NCI-H446 treated with DMSO at 0.1 percent for 48 hours (cell line): ENCODE measurements around the gene DLK1.

Experiments used
- DNase-seq: peaks from one replicate; lab custom pipeline; 2025; lab: John Stamatoyannopoulos, UW

Gene DLK1

DNA sequence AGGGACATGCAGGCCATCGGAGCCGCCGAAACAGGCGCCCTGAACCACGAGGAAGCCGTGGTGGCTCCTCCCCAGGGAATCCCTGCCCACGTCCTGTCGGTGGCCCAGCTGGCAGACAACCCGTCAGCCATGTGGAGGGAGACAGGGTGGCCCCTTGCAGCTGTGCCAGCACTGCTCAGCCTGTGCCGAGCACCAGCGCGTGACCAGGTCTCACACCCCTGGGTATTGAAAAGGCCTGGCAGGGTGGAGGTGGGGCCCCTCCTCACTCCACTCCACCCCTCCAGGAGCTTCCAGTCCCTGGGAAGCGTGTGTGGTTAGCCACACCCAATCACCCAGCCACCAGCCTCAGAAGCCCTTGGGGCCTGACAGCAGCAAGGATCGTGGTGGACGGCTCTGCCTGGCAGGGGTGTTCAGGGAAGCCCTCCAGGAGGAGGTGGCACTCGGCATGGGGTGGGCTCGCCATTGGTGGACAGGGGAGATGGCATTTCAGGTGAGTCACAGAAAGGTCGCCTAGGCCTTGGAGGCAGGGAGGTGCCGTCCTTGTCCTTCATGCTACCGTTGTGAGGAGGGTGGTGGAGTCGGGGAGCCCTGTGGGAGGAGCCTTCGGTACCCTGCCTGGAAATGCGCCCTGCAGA, 12.3 kb upstream of the DLK1 start:
- DNase-seq, result no peak

DNA sequence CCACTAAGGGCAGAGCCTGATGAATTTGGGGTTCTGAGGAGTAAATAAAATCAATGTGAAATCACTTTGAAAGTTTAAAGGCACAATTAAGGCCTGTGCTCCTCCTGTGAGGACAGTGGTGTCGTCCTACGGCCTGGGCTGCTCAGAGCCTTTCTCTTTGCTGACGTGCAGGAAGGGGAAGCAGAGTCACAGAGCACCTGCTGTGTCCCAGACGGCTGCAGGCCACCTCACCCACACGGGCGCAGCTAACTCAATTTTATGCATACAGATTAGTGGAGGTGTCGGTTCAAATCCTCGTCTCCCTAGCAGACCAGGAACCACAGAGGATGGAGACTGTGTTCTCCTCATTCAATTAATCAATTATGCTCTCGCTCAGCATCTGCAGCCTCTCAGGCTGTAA, 11.4 kb upstream of the DLK1 start:
- no peak for DNase-seq

DNA sequence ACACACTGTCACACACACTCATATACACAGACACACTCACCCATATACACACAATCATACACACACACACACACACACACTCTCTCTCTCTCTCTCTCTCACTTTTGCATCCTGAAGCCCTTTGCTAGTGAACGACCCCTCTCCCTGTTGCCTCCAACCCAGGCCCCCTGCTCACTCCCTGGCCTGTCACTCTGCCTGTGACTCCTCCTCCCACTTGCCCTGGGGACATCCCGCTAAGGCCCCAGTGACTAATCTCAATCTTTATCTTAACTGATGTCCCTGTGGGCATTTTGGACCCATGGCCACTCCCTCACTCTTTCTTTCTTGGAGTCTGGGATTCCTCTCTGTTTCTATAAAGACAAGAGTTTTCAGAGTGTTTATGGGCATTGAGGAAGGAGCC, 10.9 kb upstream of the DLK1 start:
- no peak for DNase-seq

DNA sequence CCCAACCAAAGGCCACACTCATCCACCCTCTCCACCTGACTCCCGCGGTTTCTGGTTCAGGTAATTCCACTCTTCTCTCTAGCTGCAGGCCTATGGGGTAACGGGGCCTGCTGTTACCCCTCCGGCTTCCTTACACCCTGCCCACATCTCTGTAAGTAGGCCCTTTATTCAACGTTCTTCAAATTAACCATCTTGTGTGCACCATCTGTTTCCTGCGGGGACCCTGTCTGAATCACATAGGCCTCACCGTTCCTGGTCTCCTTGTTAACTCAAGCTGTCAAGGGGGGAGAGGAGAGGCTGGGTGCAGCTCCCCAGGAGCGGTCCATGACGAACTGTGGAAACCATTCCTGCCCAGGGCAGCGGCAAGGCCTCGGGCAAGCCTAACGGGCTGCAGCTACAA, 9.3 kb upstream of the DLK1 start:
- DNase-seq, result no peak

DNA sequence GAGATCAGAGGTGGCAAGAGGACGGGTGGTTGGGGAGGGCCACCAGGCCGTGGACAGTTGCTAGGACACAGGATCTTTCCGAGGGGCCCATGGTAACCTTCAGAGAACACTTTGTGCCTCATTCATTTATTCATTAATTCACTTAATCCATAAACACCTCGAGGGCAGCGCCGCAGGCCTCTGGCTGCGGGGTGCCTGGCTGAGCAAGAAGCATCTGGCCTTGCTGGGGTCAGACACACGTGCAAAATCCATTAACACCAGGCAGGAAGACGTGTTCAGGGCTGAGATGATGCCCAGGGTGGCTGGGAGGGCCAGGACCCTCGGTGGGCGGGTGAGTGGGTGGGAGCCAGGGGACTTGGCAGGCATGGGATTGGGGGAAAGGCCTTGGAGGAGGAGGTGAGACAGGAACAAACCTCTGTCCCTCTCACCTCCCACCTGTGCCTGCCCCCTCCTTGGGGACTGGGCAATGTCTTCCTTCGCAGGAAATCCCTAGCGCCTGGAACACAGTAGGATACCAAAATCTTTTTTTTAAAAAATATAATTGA, 6.6 kb upstream of the DLK1 start:
- no peak for DNase-seq

DNA sequence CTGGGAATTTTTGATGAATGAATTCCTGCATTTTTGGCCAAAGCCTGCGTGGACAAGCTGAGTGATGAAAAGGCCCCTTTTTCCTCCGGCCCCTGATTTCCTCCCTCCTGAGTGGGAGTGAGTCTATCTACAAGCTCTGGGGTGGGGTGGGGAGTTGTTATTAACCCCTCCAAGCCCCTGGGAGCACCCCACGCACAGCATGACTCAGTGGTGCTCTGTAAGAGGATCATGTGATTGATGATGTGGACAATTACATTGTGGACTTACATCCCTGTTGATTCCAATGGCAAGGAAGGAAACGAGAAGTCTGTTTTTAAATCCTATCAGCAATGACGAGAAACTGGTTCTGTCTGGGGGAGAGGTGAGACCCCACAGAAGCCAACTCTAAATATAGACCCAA, 5.1 kb upstream of the DLK1 start:
- no peak for DNase-seq

DNA sequence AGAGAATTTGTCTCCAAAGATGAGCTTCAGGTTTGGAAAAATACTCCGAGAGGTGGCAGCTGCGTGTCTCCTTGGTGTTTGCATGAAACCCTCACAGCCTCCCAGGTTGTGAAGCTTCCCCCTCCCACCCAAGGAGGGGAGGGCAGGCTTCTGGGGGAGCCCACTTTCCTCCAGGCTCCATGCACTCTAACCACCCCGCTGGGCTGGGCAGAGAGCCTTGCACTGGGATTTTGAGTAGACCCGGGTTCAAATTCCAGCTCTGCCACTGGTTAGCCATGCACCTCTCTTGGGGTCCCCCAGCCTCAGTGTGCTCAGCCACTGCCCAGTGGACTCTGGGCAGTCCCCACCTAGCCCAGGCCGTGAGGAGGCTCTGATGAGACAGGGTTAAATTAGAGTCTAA, 4.3 kb upstream of the DLK1 start:
- no peak for DNase-seq

DNA sequence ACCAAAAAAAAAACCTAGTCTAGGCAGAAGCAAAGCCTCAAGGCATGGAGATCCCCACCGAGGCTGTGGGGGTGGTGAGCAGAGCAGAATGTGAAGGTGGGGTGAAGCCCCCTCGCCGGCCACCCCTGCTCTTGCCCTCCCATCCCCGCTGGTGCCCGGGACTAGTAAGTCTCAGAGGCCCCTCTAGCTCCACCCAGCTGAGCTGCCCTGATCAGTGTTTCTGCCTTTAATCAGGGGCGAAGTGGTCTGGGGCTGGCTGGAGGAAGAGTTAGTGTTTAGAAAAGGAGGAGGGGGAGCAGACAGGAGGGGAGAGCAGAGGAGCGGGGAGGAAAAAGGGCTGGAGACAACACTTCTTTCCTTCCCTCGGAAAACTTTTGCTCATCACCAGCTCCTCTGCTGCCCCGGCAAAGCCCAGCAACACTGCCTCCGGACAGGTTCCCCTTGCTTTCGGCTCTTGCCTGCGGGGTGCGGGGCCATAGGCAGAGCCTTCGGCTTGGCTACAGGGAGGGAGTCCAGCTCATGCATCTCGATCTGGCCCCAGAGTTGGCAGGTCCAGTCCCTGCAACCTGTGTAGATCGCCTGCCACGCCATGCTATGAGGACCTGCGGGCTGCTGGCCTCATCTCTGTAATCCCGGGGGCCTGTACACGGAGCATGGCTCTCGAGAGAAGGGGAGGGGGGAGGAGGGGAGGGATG, 3.4 kb upstream of the DLK1 start:
- DNase-seq, result no peak

DNA sequence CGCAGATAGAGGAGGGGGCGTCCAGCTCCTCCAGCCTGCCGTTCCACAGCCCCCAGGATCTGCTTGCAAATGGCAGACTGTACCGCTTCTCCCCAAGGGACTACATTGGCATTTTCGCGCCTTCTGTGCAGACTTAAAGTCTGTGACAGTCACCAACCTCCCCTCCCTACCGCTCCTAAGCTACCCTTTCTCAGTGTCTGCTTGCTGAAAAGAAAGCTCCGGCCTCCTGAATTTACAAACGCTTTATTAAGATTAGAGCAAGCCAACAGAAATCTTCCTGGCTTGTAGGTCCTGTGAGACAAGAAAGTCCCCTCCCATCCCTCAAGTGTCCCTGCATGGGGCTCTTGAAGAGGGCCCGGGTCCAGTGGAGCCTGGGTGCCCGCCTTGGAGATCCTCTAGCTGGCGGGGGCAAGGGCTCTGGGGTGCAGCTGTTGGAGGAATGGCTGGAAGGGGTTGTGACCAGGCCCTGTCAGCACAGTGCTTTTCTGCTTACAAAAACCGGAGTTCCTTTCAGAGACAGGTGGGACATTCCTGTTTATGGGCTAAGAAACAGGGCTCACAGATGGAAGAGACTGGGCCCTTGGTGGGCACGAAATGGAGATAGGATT, 2.8 kb upstream of the DLK1 start:
- DNase-seq, result no peak

DNA sequence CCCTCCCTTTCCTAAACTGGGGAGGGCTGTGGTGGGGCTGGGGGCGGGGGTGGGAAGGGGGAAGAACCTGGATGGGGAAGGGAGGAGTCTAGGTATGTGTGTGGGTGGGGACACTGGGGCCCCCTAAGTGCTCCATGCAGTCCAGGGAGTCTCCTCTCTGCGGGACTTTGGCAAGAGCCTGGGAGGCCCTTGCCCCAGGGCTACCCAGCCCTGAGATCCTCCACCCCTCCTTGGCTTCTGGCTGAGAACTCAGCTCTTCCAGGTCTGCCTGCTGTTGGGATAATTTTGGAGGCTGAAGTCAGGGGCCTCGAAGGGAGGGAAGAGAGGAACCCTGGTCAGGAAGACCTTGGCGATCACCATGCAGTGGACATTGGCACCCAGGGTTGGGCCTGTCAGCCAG, 2.2 kb upstream of the DLK1 start:
- DNase-seq, result no peak

DNA sequence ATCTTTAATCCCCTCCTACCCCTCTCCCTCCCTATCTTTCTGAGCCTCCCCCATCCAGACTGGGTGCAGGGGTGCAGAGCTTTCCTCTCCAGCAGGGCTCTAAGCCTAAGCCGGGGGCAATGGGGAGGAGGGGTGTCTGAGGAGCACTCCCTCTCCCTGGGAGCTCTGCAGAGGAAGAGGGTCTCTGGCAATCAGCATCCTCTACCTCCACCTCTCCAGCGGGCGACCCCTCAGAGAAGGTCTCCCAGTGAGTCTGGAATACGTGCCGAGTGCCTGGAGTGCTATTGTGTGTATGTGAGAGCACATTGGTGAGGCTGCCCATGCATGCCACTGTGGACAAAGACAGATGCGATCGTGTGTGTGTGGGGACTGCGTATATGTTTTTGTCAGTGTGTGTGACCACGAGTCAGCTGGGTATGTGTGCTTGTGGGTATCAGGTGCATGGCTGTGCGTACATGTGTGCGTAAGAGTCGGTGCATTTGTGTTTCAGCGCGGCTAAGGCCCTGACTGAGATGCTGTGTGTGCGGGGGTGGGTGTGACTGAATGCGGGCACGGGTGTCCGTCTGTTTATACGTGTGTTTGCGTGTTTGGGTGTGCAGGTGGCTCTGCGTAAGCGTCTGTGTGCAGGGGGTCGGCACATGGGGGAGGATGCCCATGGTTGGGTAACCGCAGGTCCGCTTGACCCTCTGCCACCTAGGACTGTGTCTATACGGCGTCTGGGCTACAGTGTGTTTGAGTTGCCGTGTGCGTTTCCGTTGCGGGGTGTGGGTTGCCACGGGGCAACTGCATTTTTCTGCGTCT, 905 bp upstream of the DLK1 start:
- DNase-seq, result no peak

DNA sequence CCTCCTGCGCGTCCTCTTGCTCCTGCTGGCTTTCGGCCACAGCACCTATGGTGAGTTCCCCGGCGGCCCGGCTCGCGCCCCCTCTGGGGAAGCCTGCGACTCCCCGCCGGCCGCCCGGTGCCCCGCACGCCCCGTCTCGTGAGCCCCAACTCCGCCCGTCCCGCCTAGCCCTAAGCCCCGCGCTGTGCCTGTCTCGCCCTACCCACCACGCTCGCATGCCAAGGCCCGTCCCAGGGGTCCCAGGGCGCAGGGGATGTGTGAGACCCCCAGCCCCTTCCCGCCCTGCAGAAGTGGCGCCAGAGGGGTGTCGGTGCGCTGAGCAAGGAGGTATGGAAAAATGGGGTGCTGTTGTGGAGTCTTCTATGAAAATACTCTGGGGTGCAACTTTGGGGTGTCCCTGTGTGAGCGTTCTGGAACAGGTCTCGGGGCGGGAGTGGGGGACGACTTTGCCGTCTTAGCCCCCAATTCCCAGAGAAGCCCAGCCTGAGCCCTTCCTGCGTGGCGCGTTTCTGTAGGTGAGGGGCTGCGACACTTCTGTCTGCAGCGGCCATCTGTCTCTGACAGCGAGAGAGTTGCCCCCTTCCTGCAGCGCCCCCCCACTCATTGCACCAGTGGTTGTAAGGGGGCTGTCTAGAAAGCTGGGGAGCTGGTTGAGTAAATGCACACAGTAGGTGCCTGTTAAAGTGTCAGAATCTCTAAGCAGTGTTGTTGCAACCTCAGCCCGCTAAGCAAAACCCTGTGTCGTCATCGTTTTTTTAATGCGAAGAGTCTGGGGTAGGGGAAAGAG, 587 bp downstream of the DLK1 start:
- DNase-seq, result no peak

DNA sequence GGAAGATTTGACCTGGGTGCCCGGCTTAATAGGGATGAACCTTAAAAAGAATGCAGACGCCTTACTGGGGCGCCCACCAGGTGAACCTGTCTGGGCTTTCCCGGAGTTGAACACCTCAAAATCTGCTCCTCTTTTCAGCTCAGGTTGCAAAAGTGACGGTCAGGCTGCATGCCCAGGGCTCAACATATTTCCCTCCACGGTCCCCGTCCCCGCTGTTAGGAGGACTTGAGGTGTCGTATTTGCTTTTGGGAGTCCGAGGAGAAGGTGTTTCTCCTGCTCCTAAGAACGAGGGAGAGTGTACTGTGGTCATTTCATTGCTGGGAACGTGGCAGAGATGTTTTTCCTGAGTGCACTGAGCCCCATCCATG, 1.2 kb downstream of the DLK1 start:
- DNase-seq, result no peak

DNA sequence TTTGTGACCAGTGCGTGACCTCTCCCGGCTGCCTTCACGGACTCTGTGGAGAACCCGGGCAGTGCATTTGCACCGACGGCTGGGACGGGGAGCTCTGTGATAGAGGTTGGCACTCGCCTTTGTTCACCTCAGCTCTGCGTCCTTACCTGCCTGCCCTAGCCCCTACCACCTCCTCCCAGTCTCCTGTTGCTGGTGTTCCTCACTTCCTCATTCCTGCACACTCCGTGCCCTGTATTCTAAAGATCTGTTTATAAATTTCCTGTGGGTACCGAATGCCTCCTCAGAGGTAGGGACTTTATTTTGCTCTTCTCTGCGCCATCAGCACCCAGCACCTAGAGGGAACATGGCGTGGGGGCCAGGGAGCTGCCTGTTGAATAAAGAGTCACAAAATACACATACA, 2.3 kb downstream of the DLK1 start:
- DNase-seq, result no peak

DNA sequence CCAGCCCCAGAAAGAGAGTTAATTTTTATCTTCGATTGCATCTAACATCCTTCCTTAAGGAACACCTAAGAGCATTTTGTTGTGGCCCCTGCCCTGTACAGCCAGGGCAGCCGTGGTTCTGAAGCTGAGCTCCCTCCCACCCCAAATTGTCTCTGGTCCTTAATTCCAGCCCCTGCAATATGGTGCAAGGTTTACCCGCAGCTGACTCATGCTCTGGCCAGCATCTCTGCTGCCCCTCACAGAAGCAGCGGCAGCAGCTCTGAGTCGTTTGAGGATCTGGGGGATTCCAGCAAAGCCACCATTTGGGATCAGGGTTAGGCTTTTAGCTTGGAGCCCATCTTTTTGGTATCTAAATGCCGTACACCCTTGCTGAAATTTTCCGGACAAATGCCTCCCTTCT, 3.3 kb downstream of the DLK1 start:
- DNase-seq, result no peak

DNA sequence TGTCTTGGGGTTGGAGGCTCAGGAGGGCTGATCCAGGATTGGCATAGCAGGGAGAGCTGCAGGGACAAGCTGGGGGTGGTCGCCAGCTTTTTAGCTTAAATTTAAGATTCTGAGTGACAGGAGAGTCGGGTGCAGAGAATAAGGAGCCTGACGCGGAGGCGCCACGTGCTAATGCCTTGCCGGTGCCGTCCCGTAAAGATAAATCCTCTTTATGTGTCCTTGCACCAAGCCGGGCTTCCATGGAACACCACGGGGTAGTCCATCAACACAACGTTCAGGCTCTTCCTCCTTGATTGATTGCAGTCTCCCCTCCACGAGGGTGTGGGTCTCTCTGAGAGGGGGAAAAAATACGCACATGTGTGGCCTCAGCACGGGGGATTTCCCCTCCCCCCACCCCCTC, 3.9 kb downstream of the DLK1 start:
- no peak for DNase-seq

DNA sequence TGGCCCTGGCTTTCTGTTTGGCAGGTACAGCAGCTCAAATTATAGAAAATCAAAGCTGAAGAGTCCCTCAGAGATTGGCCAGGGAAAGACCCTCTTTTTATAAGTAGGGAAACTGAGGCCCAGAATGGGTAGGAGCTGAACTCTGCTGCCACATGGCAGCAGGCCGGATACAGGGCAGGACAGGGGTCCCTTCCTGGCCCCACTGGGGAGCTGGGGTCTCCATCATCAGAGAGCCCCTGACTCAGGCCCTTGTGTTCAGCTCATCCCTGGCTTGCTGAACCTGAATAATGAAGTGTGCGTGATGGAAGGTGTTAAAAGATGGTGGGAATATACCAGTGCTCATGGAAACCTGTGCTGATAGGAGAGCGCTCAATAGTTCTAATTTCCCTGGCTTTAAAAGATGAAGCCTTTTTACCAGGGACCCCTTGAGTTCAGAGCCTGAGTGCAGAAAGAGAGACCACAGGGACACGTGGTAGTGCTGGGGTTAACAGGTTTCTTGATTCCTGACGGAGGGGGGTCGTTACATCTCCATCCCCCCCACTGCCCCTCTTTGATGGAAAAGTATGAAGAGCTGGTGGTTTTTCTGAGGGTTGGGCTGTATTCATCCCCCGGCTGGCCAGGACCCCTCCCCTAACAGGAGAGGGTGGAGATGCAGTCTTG, 4.4 kb downstream of the DLK1 start:
- DNase-seq, result no peak

DNA sequence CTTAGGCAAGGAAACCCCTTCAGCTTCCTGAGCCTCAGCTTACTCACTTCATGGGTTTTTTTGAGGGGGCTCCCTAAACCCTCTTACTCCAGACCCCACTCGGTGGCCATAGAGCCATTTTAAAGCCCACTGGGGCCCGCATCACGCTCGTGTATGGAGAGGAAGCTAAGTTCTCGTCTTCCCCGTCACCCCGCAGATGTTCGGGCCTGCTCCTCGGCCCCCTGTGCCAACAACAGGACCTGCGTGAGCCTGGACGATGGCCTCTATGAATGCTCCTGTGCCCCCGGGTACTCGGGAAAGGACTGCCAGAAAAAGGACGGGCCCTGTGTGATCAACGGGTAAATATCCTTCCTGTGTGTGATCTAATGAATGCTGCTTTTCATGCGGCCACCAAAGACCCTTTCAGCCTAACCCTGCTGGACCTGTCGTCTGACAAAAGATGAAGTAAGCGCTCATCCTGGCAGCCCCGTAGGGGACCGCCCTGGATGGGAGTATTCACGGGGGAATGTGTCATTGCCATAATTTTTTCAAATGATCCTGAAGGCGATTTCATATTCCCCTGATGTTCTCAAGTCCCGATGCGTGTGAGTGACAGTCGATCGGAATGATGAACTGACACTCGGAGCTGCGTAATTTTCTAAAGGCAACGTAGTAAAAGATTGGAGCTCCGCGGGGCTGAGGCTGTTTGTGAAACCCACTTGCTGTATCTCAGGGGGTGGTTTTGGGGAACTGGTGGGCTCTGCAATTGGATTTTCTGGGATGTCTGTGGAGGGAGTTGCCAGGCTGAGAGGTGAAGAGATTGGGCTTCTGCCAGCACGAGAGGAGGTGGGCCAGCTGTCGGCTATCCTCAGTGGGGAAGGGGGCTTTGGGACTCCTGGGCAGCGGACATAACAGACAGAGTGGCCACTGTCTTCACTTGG, 5.4 kb downstream of the DLK1 start:
- DNase-seq, result no peak

DNA sequence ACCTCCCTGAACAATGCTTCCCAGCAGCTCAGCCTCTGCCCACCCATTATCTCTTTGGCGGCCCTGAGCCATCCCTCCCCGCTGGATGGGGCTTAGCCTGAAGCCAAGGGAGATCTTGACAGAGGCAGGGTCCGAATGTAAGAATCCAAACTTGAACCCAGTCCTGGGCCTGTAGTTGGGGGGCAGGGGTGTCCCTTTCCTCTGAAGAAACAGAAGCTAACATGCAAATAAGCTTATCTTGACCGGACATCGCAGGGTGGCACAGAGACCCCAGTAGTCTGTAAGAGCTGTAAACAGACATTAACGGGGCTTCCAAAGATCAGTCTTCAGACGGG, 6.0 kb downstream of the DLK1 start:
- DNase-seq, result no peak

DNA sequence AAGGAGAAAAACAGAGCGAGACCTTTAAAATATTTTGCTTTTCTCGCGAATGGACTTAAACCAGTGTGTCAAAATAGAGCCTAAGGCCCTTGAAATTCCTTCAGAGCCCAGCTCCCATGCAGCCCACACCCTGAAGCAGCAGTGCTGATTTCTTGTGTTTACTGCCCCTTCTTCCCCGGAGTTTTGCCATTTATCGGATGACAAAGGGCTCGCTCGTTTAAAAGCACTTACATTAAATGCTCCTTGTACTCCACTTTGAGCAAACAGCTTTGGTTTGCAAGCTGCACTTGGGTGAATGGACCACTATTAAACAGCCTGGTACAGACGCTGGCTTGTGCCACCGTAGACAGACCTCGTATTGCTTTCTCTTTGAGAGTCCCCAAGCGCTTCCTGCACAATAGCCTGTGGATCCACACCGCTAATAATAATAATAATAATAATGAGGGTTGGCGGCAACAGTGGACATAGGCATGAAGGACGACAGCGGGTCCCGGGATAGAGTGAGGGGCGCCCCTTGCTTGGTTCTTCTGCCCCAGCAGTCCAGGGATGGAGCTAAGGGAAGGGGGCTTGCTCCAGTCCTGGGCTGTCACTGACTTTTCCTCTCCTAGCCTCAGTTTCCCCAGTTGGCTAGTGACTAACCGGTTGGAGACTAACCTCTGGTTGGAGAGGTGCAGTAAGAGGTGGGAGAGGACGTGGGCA, 6.6 kb downstream of the DLK1 start:
- no peak for DNase-seq
